COLO668 (cell line): Measurements from ENCODE around the gene DAB2IP.

Source experiments
- DNase-seq: peaks from one replicate; lab custom pipeline; 2025; ENCODE audit not compliant: unreplicated experiment; lab: John Stamatoyannopoulos, UW

The DAB2IP gene

GRCh38 chr9:121720311-121721057, 69.0 kb downstream of the DAB2IP start:
- no peak for DNase-seq

DNA sequence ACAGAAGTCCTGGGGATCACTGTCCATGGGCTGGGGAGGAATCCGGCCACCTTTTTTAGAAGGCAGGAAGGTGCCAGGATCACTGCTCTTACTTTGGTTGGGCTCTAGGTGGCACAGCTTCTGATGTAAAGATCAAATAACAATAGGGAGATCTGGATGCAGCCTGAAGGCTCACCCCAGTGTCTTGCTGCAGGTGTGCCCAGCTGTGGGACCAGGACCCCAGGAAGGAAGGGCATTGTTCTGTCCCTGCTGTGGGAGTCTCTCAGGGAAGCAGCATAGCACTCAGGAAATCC, 69.6 kb downstream of the DAB2IP start:
- no peak for DNase-seq

DNA sequence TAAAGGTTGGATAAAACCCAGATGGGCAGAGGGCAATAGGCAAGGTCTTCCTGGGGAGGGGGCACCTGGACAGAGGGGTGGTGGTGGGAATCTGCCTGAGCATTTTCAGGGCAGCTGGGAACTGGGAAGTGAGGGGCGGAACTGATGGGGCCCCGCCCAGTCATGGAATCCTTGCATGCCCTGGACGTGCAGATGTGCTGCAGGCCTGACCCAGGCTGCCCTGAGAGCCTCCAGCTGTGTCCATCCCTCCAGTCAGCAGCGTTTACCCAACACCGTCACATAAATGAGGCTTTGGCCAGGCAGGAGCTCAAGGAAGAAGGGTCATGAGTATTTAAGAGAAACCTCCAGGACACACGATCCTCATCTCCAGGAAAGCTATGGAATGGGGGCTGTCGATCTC, 70.3 kb downstream of the DAB2IP start:
- no peak for DNase-seq

DNA sequence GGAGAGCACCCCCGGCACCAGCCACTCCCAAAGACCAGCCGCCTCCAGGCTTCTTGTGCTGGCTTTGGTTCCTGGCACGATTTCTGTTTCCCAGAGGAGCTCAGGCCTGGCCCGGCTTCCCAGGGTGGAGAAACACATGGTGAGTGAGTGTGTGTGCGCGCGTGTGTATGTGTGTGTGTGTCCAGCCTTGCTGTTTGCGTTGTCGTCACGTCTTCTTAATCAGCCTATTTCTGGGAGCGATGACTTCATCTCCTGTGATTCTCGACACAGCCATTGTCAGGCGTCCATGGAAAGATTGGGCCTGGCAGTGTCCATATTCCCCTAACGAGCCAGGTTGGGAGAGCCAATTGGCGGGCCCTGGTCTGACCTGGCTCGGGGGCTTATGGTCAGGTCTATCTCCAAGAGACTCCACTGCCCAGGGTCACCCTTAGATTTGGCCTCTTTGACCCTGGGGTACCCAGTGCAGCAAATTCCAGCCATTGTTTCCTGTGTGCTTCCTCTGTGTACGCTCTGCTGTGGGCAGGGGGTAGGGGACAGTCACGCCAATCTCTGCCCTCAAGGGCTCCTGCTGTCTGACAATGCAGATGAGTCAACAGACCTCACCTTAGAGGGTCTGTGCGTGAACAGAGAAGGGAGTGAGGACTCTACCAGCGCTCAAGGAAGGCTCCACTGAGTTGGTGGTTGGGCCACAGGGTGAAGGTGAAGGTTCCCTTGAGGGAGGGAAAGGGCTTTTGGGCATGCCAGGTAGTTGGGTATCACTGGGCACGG, 73.8 kb downstream of the DAB2IP start:
- no peak for DNase-seq

- no peak for DNase-seq
Measured at GRCh38 chr9:121727295-121728020, 76.0 kb downstream of the DAB2IP start.

GRCh38 chr9:121728916-121729315, 77.5 kb downstream of the DAB2IP start:
- no peak for DNase-seq

- no peak for DNase-seq
Measured at GRCh38 chr9:121729769-121730562, 78.5 kb downstream of the DAB2IP start.

- DNase-seq: no peak
Measured at GRCh38 chr9:121731090-121731489, 79.7 kb downstream of the DAB2IP start.

- no peak for DNase-seq
Measured at GRCh38 chr9:121731919-121732318, 80.5 kb downstream of the DAB2IP start.

DNA sequence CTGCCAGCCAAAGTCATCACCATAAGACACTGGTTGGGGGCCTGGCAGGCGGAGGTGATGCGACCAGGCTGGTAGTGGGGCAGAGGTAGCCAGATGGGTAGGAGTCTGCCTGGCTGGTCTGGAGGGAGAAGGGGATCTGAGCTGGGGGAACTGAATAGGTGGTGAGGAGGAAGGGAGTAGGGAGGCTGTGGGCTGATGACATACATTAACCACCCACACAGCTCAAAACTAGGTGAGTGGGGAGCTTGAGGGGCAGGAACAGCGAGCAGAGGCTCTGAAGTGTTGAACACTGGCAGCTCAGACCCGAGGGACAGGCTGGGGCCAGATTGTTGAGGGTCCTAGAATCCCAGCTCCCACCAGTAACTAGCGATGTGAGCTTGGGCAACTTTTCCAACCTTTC, 81.0 kb downstream of the DAB2IP start:
- DNase-seq: no peak

- no peak for DNase-seq
Measured at GRCh38 chr9:121732886-121733285, 81.5 kb downstream of the DAB2IP start.

DNA sequence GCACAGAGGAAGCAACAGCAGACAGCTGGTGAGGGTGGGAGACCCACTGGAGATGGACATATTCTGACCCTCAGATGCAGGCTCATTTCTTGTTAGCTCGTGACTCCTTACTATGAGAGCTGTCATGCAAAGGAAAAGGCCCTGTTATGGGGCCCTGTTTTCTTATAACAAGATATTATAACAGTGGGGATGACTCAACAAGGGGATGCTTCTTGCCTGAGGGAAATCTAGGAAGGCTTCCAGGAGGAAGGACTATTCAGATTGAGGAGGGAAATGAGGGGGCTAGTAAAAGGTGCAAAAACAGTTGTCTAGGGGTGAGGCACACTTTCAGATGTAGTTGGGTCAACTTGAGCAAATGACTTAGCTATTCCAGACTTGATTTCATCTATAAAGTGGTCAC, 83.0 kb downstream of the DAB2IP start:
- DNase-seq: no peak

DNA sequence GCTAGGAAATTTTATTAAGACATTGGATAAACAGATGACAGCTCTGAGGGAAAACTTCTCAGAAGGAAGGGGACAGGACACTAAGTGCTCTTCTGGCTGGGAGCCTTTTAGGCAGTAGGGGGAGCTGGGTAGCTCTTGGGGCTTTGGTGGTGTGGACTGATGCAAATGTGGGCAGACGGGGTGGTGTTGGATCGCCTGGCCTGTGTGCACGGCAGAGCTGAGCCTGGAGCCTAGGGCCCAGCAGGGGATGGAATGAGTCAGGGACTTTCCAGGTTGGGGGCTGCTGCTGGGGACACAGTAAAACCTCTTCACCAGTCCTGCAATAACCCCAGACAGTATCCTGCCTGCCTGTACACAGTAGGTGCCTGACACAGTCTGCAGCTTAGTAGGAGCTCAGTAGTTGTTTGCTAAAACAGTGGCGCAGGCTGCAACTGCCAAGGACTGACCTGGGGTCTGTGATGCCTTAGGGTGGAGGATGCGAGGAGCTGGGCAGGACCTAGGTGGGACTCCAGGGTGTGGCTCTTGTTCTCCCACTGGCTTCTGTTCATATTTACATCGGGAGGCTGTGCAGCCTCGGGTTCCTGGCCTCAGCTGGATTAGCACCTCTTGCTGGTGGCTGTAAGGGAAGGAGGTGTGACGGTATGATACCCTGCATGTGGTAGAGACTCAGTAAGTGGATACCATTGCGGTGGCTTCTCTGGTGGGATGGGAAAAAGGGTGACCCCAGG, 83.8 kb downstream of the DAB2IP start:
- DNase-seq: peak; percentile 9

DNA sequence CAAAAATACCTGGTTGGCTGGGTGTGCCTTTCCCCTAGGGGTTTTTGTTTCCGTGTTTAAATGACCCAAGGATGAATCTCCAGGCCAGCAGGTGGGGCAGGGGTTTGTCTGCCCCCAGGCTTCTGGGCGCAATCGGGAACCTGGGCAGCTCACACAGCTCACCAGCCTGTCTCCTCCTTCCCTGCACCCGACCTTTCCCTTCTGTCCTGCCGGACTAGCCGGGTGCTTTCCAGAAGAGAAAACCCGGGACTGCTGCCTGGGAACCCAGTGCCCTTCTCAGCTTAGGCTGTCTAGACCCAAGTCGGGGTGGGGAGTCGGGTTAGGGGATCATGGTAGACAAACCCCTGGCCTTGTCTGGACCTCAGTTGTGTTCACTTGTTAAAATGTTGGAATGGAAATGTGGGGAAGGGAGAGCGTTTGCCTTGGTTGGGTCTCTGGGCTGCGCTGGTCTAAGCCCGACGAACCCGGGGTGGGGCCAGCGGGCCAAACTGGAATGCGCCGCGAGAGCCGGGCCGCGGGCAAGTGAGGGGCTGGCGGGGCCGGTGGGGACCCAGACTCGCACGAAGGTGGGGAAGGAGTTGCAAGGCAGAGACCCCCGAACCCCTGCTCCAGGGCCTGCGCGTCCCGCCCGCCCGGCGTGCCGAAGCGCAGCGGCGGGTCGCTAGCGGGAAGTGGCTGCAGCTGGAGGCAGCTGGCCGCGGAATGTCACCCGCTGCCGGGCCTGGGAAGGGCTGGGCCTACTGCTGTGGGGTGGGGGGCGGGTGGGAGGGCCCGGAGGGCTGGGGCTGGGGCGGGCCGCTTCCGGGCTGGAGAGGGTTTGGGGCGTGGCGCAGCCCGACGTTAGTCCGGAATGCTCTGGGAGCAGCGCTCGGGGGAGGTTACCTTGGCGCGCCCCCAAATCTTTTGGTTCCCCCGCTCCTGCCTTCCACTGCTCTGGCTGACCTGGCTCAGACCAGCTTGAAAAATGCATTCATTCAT, 84.6 kb downstream of the DAB2IP start:
- peak; percentile 14 for DNase-seq

DNA sequence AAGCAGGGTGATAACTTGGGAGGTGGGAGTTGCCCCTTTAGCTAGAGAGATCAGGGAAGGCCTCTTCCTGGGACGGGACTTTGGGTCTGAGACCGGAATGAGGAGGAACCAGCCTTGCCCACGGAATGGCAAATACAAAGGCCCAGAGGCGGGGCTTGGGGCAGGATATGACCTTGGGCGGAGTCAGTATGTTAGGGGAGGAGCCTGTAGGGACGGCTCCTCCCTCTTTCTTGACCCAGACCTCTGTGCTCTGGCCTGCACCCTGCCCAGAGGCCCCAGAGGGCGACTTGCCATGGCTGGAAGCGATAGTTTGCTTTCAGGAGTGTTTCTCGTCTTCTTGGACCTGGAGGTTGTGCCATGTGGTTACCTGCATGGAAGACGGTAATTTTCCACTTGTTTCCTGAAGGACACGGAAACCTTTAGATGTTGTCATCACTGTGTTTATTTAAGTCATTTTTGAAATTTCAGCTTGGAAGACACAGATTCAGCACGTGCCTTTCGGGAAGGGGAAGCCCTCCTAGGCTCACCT, 85.6 kb downstream of the DAB2IP start:
- no peak for DNase-seq

DNA sequence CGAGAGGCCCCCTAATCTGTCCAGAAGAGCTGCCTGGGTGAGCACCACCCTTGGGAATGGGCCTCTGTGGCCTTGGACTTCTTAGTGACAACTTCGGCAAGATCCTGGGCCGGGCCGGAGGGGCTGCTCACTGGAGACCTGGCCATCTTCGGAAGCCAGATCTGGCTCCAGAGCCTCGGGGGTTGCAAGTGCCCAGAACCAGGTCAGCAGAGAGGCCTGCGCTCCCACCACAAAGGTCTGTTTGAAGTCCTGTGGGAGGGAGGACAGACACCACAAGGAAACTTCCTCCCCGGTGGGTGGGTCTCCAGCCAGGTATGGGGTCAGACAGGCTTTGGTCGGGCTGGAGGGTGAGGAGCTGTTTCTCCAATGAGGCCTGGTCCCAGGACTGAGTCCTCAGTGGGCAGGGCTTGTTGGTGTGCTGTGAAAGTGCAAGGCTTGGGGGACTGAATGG, 86.1 kb downstream of the DAB2IP start:
- no peak for DNase-seq

GRCh38 chr9:121738411-121738810, 87.0 kb downstream of the DAB2IP start:
- no peak for DNase-seq

- no peak for DNase-seq
Measured at GRCh38 chr9:121738968-121739367, 87.5 kb downstream of the DAB2IP start.

DNA sequence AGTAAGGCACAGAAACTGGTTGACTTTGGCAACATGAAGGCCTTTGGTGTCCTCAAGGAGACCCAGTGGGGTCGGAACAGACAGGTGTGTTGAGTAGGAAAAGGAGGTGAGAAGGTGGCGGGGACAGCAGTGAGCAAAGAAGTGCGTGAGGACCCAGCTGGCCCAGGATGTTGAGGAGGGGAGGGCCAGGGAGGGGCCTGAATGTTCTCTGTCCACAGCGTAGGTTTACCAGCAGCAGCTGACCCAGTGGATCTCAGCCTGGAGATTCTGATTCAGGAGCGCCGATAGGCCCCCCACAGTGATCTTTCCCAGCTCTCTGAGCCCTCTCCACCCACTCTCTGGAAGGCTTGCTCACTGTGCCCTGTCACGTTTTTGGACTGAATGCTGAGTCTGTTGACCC, 88.5 kb downstream of the DAB2IP start:
- DNase-seq: no peak
